ENCODE data around the gene PTAR1.

Gene PTAR1

GRCh38 chr9:69672596-69673310, 87.1 kb downstream of the PTAR1 start:
- DNase-seq = peak; percentile 88

- peak; percentile 60 for DNase-seq
These were observed 87.8 kb downstream of the PTAR1 start, which contains the start of gene APBA1 for GRCh38 chr9:69671879-69672595. APBA1 (minus strand) TSS chr9:69672371.

GRCh38 chr9:69671311-69671878, 88.4 kb downstream of the PTAR1 start:
- DNase-seq = no peak

- no peak for DNase-seq
These were observed 92.5 kb downstream of the PTAR1 start for GRCh38 chr9:69667306-69667705.

- DNase-seq = no peak
These were observed 99.5 kb downstream of the PTAR1 start for GRCh38 chr9:69660304-69660703.
